SJSA1 (cell line): ENCODE measurements around the gene RUNX1. TPM values are rescaled to one million over a fixed set of nuclear protein-coding genes. Genes with fewer than 3 reads are reported as not detected.

ENCODE experiments used
- DNase-seq, 2 experiments: peaks; one replicate each; pipeline ENCODE4 v3.0.0-alpha.2; 2015 to 2020; ENCODE audit warnings: low spot score in 2 of 2, low read depth in 1 of 2
- H3K27ac ChIP-seq: fragments of 250-450 bp; sonication (Bioruptor Pico); 2 replicates; pipeline ENCODE4 v1.5.1; 2020; ENCODE audit warnings: mild to moderate bottlenecking, moderate library complexity
- H3K27me3 ChIP-seq: fragments of 250-450 bp; sonication (Bioruptor Pico); replicated peaks from 2 replicates; pipeline ENCODE4 v1.5.1; 2020; ENCODE audit warnings: mild to moderate bottlenecking, moderate library complexity
- H3K36me3 ChIP-seq: fragments of 250-450 bp; sonication (Bioruptor Pico); 2 replicates; pipeline ENCODE4 v1.5.1; 2020; ENCODE audit warnings: mild to moderate bottlenecking
- H3K4me1 ChIP-seq: fragments of 250-450 bp; sonication (Bioruptor Pico); replicated peaks from 2 replicates; pipeline ENCODE4 v1.6.1; 2021; ENCODE audit warnings: mild to moderate bottlenecking
- H3K4me3 ChIP-seq: fragments of 250-450 bp; sonication (Bioruptor Pico); 2 replicates; pipeline ENCODE4 v1.5.1; 2020; ENCODE audit warnings: mild to moderate bottlenecking
- H3K9me3 ChIP-seq: fragments of 250-450 bp; sonication (Bioruptor Pico); replicated peaks from 2 replicates; pipeline ENCODE4 v1.5.1; 2020; ENCODE audit warnings: mild to moderate bottlenecking
- total RNA-seq: library from RNA; depleted of rRNA; stranded (reverse); fragments of >200 nt; shearing (Covaris generic); gene quantifications from 2 replicates; pipeline ENCODE4 v1.2.3, GENCODE V29; 2014

RUNX1 gene
- total RNA-seq, 1 experiment from 2014 or later: 18.0 TPM

GRCh38 chr21:35011681-35012080, 37.4 kb downstream of the RUNX1 start:
- DNase-seq: peak in 1 of 2 experiments; percentile 25
- Histone ChIP-seq H3K36me3 (no peaks in the 10 kb centered on the region), H3K27me3 (no peaks in the 10 kb centered on the region), H3K4me3 (no peak overlapping the region), H3K27ac (no peak overlapping the region), H3K9me3 (no peaks in the 10 kb centered on the region), H3K4me1 (peaks cover 9% of the 10 kb centered on the region)

- H3K27ac ChIP-seq: no peak overlapping the region
- H3K4me1 ChIP-seq: peaks cover 16% of the 10 kb centered on the region
- no peaks in the 10 kb centered on the region for H3K36me3 ChIP-seq
- H3K9me3 ChIP-seq: no peaks in the 10 kb centered on the region
- H3K27me3 ChIP-seq: no peaks in the 10 kb centered on the region
- no peak overlapping the region for H3K4me3 ChIP-seq
- no peak for DNase-seq
Measured at GRCh38 chr21:35010447-35010846, 38.7 kb downstream of the RUNX1 start.

GRCh38 chr21:35007348-35007747, 41.8 kb downstream of the RUNX1 start:
- Histone ChIP-seq H3K27ac (no peak overlapping the region), H3K9me3 (no peaks in the 10 kb centered on the region), H3K36me3 (no peaks in the 10 kb centered on the region; the same call in 1 of the 2 replicates), H3K4me3 (no peak overlapping the region), H3K27me3 (no peaks in the 10 kb centered on the region), H3K4me1 (peaks cover 32% of the 10 kb centered on the region)
- no peak for DNase-seq

- Histone ChIP-seq H3K27ac (no peak overlapping the region), H3K36me3 (no peaks in the 10 kb centered on the region; the same call in 1 of the 2 replicates), H3K9me3 (no peaks in the 10 kb centered on the region), H3K27me3 (no peaks in the 10 kb centered on the region), H3K4me3 (no peak overlapping the region), H3K4me1 (peaks cover 29% of the 10 kb centered on the region)
- DNase-seq: no peak
Measured at GRCh38 chr21:35006771-35007170, 42.3 kb downstream of the RUNX1 start.

- H3K27ac ChIP-seq: no peak overlapping the region
- H3K36me3 ChIP-seq: no peaks in the 10 kb centered on the region; the same call in 1 of the 2 replicates
- DNase-seq: no peak
- no peaks in the 10 kb centered on the region for H3K9me3 ChIP-seq
- H3K4me1 ChIP-seq: peaks cover 23% of the 10 kb centered on the region
- no peaks in the 10 kb centered on the region for H3K27me3 ChIP-seq
- no peak overlapping the region for H3K4me3 ChIP-seq
Measured at GRCh38 chr21:35006248-35006647, 42.9 kb downstream of the RUNX1 start.

GRCh38 chr21:35005560-35006224, 43.4 kb downstream of the RUNX1 start:
- Histone ChIP-seq H3K4me3 (no peak overlapping the region), H3K36me3 (no peaks in the 10 kb centered on the region; the same call in 1 of the 2 replicates), H3K9me3 (no peaks in the 10 kb centered on the region), H3K27ac (no peak overlapping the region), H3K4me1 (peaks cover 23% of the 10 kb centered on the region), H3K27me3 (no peaks in the 10 kb centered on the region)
- DNase-seq: no peak

GRCh38 chr21:35005077-35005476, 44.0 kb downstream of the RUNX1 start:
- H3K27ac ChIP-seq: no peak overlapping the region
- H3K4me3 ChIP-seq: no peak overlapping the region
- no peaks in the 10 kb centered on the region for H3K27me3 ChIP-seq
- no peaks in the 10 kb centered on the region; the same call in 1 of the 2 replicates for H3K36me3 ChIP-seq
- peak in 1 of 2 experiments; percentile 43 for DNase-seq
- H3K9me3 ChIP-seq: no peaks in the 10 kb centered on the region
- H3K4me1 ChIP-seq: peaks cover 23% of the 10 kb centered on the region

GRCh38 chr21:35004314-35004713, 44.8 kb downstream of the RUNX1 start:
- H3K4me3 ChIP-seq: no peak overlapping the region
- H3K4me1 ChIP-seq: peaks cover 23% of the 10 kb centered on the region
- no peaks in the 10 kb centered on the region for H3K27me3 ChIP-seq
- no peaks in the 10 kb centered on the region for H3K9me3 ChIP-seq
- H3K27ac ChIP-seq: no peak overlapping the region
- DNase-seq: no peak
- no peaks in the 10 kb centered on the region; the same call in 1 of the 2 replicates for H3K36me3 ChIP-seq

- no peak for DNase-seq
- no peak overlapping the region for H3K27ac ChIP-seq
Measured at GRCh38 chr21:35002879-35003722, 46.0 kb downstream of the RUNX1 start.

GRCh38 chr21:34999397-34999941, 49.6 kb downstream of the RUNX1 start:
- no peaks in the 10 kb centered on the region for H3K27me3 ChIP-seq
- peaks cover 2% of the 10 kb centered on the region; the same call in 1 of the 2 replicates for H3K36me3 ChIP-seq
- no peak overlapping the region for H3K27ac ChIP-seq
- H3K9me3 ChIP-seq: no peaks in the 10 kb centered on the region
- H3K4me3 ChIP-seq: no peak overlapping the region
- DNase-seq: no peak
- H3K4me1 ChIP-seq: peaks cover 7% of the 10 kb centered on the region

More at GRCh38 chr21:35002879-35003722, 46.0 kb downstream of the RUNX1 start:
- Histone ChIP-seq H3K9me3 (no peaks in the 10 kb centered on the region), H3K4me1 (peaks cover 23% of the 10 kb centered on the region), H3K4me3 (no peak overlapping the region), H3K36me3 (peaks cover 2% of the 10 kb centered on the region; the same call in 1 of the 2 replicates), H3K27me3 (no peaks in the 10 kb centered on the region)

GRCh38 chr21:34998176-34998575, 50.9 kb downstream of the RUNX1 start:
- Histone ChIP-seq H3K36me3 (0 out of 2 replicates have a peak, but pooled peaks cover 2% of the 10 kb centered on the region), H3K27me3 (no peaks in the 10 kb centered on the region), H3K4me1 (no peaks in the 10 kb centered on the region), H3K27ac (no peak overlapping the region), H3K4me3 (no peak overlapping the region), H3K9me3 (no peaks in the 10 kb centered on the region)
- no peak for DNase-seq

GRCh38 chr21:34997294-34997693, 51.8 kb downstream of the RUNX1 start:
- Histone ChIP-seq H3K27me3 (no peaks in the 10 kb centered on the region), H3K9me3 (no peaks in the 10 kb centered on the region), H3K4me3 (no peak overlapping the region), H3K27ac (no peak overlapping the region), H3K4me1 (no peaks in the 10 kb centered on the region), H3K36me3 (0 out of 2 replicates have a peak, but pooled peaks cover 2% of the 10 kb centered on the region)
- no peak for DNase-seq

- Histone ChIP-seq H3K4me1 (no peaks in the 10 kb centered on the region), H3K27ac (no peak overlapping the region)
- no peak for DNase-seq
Measured at GRCh38 chr21:34996304-34997101, 52.6 kb downstream of the RUNX1 start.

More at GRCh38 chr21:34996304-34997101, 52.6 kb downstream of the RUNX1 start:
- no peaks in the 10 kb centered on the region for H3K27me3 ChIP-seq
- H3K9me3 ChIP-seq: no peaks in the 10 kb centered on the region
- 0 out of 2 replicates have a peak, but pooled peaks cover 2% of the 10 kb centered on the region for H3K36me3 ChIP-seq
- H3K4me3 ChIP-seq: no peak overlapping the region
